ENCODE results near the gene KPNA6.

KPNA6 gene

GRCh38 chr1:32216566-32216965, 108.7 kb downstream of the KPNA6 start:
- no peak for TF ChIP-seq EZH2 (IDR thresholded peaks at IDR 0.05; ENCODE audit: borderline replicate concordance, low read depth, low read length, severe bottlenecking)
- no peak for TF ChIP-seq CTCF (IDR thresholded peaks at IDR 0.05; ENCODE audit: borderline replicate concordance, extremely low read depth, low read length, poor library complexity, severe bottlenecking)
- Histone ChIP-seq H3K4me3 (ENCODE audit: low read depth in 1 of 2, low read length in 2 of 2) (no peak overlapping the region), H3K9me3 (ENCODE audit: insufficient read depth, low read length, severe bottlenecking) (no peaks in the 10 kb centered on the region), H3K36me3 (ENCODE audit: insufficient read depth, low read length) (peaks cover 34% of the 10 kb centered on the region), H3K4me1 (ENCODE audit: insufficient read depth, low read length) (peaks cover 12% of the 10 kb centered on the region), H4K20me1 (ENCODE audit: insufficient read depth, low read length) (no peaks in the 10 kb centered on the region), H3K4me2 (ENCODE audit: insufficient read depth, low read length) (no peak overlapping the region), H3K79me2 (ENCODE audit: insufficient read depth, low read length) (peaks cover 11% of the 10 kb centered on the region), H2AFZ (ENCODE audit: low read depth, low read length) (no peak overlapping the region), H3K27me3 (ENCODE audit: insufficient read depth, low read length, poor library complexity) (no peaks in the 10 kb centered on the region), H3K27ac (ENCODE audit: low read length) (0 out of 2 replicates have a peak overlapping the region, but pooled peaks have one; percentile 56), H3K9ac (ENCODE audit: low read depth, low read length) (no peak overlapping the region)
- DNase-seq (no peak), ATAC-seq (ENCODE audit: insufficient read depth, low read depth) (no peak)

GRCh38 chr1:32219022-32219421, 111.2 kb downstream of the KPNA6 start:
- Histone ChIP-seq H3K4me3 (ENCODE audit: low read depth in 1 of 2, low read length in 2 of 2) (no peak overlapping the region), H3K9me3 (ENCODE audit: insufficient read depth, low read length, severe bottlenecking) (no peaks in the 10 kb centered on the region), H3K9ac (ENCODE audit: low read depth, low read length) (no peak overlapping the region), H3K4me2 (ENCODE audit: insufficient read depth, low read length) (no peak overlapping the region), H2AFZ (ENCODE audit: low read depth, low read length) (no peak overlapping the region), H3K27ac (ENCODE audit: low read length) (no peak overlapping the region), H3K79me2 (ENCODE audit: insufficient read depth, low read length) (peaks cover 35% of the 10 kb centered on the region), H3K27me3 (ENCODE audit: insufficient read depth, low read length, poor library complexity) (no peaks in the 10 kb centered on the region), H3K36me3 (ENCODE audit: insufficient read depth, low read length) (peaks cover 40% of the 10 kb centered on the region), H3K4me1 (ENCODE audit: insufficient read depth, low read length) (peaks cover 27% of the 10 kb centered on the region), H4K20me1 (ENCODE audit: insufficient read depth, low read length) (peaks cover 5% of the 10 kb centered on the region; the same call in 1 of the 2 replicates)
- ATAC-seq (ENCODE audit: insufficient read depth, low read depth) (no peak), DNase-seq (no peak)
- no peak for TF ChIP-seq CTCF (IDR thresholded peaks at IDR 0.05; ENCODE audit: borderline replicate concordance, extremely low read depth, low read length, poor library complexity, severe bottlenecking)
- no peak for TF ChIP-seq EZH2 (IDR thresholded peaks at IDR 0.05; ENCODE audit: borderline replicate concordance, low read depth, low read length, severe bottlenecking)

GRCh38 chr1:32220746-32221580, 113.1 kb downstream of the KPNA6 start:
- ATAC-seq (ENCODE audit: insufficient read depth, low read depth) (no peak), DNase-seq (no peak)
- no peak overlapping the region for H2AFZ ChIP-seq (ENCODE audit: low read depth, low read length)
- TF ChIP-seq CTCF (IDR thresholded peaks at IDR 0.05; ENCODE audit: borderline replicate concordance, extremely low read depth, low read length, poor library complexity, severe bottlenecking) (no peak), EZH2 (IDR thresholded peaks at IDR 0.05; ENCODE audit: borderline replicate concordance, low read depth, low read length, severe bottlenecking) (no peak)
- H3K4me1 ChIP-seq (ENCODE audit: insufficient read depth, low read length), result peaks cover 31% of the 10 kb centered on the region
- H3K9me3 ChIP-seq (ENCODE audit: insufficient read depth, low read length, severe bottlenecking), result no peaks in the 10 kb centered on the region
- peak overlapping the region; percentile 37 for H3K27ac ChIP-seq (ENCODE audit: low read length)
- no peaks in the 10 kb centered on the region for H3K27me3 ChIP-seq (ENCODE audit: insufficient read depth, low read length, poor library complexity)
- H3K79me2 ChIP-seq (ENCODE audit: insufficient read depth, low read length), result peaks cover 43% of the 10 kb centered on the region
- peak overlapping the region; percentile 77 for H3K9ac ChIP-seq (ENCODE audit: low read depth, low read length)
- H3K4me2 ChIP-seq (ENCODE audit: insufficient read depth, low read length), result peak overlapping the region; percentile 70
- H3K4me3 ChIP-seq (ENCODE audit: low read depth in 1 of 2, low read length in 2 of 2), result peak overlapping the region; percentile 84 to 85; a peak in 3 of 4 replicates
- H4K20me1 ChIP-seq (ENCODE audit: insufficient read depth, low read length), result peaks cover 8% of the 10 kb centered on the region; the same call in 1 of the 2 replicates
- H3K36me3 ChIP-seq (ENCODE audit: insufficient read depth, low read length), result peaks cover 40% of the 10 kb centered on the region
